Activated naive CD8-positive, alpha-beta T cell (primary cell): ENCODE measurements around the gene HMX1.

Experiments used
- H3K27ac Mint-ChIP-seq: one replicate; pipeline ENCODE4 v1.8.0; 2021; ENCODE audit warnings: mixed read lengths
- H3K27me3 Mint-ChIP-seq: one replicate; pipeline ENCODE4 v1.8.0; 2021; ENCODE audit warnings: mixed read lengths
- H3K36me3 Mint-ChIP-seq: one replicate; pipeline ENCODE4 v1.8.0; 2021; ENCODE audit warnings: mixed read lengths
- H3K4me1 Mint-ChIP-seq: one replicate; pipeline ENCODE4 v1.8.0; 2021; ENCODE audit warnings: low read depth, mixed read lengths
- H3K4me3 Mint-ChIP-seq: one replicate; pipeline ENCODE4 v1.8.0; 2021; ENCODE audit warnings: mild to moderate bottlenecking, mixed read lengths
- H3K9me3 Mint-ChIP-seq: one replicate; pipeline ENCODE4 v1.8.0; 2021; ENCODE audit warnings: low read depth, mixed read lengths

HMX1 gene

DNA sequence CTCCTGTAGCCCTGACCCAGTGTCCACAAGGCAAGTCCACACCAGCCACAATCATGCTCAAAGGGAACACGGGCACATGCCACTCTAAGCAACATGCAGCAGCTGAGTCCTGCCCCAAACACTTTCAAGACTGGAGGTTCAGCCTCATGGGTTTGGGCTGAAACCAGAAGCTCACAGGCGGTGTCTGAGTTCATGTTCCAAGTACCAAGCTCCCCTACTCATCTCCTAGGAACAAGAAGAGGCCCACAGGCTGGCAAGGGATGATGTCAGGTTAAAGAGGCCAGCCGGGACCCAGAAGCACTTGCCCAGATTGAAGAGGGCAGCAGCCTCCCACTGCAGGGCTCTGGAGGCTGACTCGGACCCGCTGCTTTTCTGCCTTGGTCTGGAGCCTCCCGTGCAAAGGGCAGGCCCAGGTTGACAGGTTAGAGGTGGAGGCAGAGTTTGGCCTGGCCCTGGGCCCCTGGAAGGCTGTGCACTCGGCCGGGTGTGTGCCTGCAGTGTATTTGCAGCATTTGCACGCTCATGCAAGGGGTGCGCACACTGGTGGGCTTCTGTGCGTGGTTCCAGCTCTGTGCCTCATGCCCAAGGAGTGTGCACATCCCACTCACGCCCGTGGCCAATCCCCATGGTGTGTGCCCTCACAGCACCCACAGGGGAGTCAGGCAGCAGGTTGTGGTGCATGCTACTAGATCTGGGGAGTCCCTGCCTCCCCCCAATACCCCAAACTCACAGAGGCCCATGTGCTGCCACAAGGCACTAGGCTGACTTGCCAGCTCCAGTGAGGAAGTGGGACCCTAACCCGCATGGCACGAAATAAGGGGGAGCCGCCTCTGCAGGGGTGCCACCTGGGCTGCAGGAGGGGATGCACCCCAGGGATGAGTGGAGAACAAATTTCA, 2.4 kb downstream of the HMX1 start:
- Mint-ChIP-seq H3K27me3 (peaks cover 31% of the 10 kb centered on the region), H3K27ac (no peak overlapping the region), H3K9me3 (no peaks in the 10 kb centered on the region), H3K36me3 (no peaks in the 10 kb centered on the region), H3K4me1 (peaks cover 7% of the 10 kb centered on the region), H3K4me3 (no peak overlapping the region)

DNA sequence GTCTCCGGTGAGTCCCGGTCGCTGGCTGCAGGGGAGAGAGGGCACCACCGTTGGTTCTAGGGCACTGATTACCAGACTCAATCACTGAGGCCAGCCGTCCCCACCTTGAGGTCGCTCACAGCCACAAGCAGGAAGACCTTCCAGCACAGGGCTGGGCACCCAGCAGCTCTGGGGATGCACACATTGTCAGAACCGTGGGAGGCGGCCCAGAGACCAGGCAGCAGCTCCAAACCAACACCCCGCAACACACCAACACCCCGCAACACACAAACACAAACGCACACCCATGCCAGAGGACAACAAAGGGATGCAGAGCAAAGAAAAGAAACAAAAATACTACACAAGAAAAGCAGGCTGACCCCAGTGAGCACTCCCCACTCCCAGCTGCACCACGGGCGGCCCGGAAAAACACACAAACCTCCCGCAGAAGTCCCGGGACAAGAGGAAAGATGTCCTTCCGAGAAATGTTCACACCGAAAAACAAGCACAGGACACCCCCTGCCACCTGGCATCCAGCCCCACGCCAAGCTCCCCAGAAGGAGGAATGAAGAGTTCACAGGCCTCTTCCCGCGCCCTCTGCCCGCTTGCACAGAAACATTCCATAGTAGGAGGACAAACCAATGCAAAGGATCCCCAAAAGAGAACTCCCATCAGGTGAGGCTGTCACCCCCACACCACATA, 3.2 kb downstream of the HMX1 start:
- Mint-ChIP-seq H3K4me3 (no peak overlapping the region), H3K4me1 (peaks cover 7% of the 10 kb centered on the region), H3K27me3 (peaks cover 34% of the 10 kb centered on the region), H3K36me3 (no peaks in the 10 kb centered on the region), H3K27ac (no peak overlapping the region), H3K9me3 (no peaks in the 10 kb centered on the region)

DNA sequence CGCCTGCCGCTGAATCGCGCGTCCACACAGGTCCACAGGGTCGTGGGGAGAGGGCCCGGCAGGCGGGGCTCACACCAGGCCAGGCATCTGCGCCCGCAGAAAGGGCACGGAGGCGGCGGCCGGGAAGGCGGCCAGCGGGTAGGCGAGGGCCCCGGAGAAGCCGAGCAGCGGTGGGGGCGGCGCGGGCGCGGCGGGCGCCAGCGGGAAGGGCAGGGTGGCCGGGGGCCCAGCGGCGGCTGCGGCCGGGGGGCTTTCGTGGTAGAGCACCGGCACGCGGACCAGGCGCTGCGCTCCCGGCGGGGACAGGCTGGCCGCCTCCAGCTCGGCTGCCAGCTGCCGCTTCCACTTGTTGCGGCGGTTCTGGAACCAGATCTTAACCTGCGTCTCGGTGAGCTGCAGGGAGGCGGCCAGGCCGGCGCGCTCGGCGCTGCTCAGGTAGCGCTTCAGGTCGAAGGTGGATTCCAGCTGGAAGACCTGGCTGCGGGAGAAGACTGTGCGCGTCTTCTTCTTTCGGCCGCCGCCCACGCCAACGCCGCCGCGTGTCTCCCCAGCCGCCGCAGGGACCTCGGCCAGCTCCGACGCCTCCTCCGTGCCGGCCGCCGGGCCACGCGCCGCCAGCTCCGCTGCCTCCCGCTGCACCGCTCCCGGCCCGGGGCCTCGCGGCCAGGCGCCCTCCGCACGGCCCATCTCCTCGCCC, 3.9 kb downstream of the HMX1 start:
- Mint-ChIP-seq H3K36me3 (no peaks in the 10 kb centered on the region), H3K4me3 (no peak overlapping the region), H3K9me3 (no peaks in the 10 kb centered on the region), H3K27ac (no peak overlapping the region), H3K4me1 (peaks cover 7% of the 10 kb centered on the region), H3K27me3 (peaks cover 35% of the 10 kb centered on the region)

DNA sequence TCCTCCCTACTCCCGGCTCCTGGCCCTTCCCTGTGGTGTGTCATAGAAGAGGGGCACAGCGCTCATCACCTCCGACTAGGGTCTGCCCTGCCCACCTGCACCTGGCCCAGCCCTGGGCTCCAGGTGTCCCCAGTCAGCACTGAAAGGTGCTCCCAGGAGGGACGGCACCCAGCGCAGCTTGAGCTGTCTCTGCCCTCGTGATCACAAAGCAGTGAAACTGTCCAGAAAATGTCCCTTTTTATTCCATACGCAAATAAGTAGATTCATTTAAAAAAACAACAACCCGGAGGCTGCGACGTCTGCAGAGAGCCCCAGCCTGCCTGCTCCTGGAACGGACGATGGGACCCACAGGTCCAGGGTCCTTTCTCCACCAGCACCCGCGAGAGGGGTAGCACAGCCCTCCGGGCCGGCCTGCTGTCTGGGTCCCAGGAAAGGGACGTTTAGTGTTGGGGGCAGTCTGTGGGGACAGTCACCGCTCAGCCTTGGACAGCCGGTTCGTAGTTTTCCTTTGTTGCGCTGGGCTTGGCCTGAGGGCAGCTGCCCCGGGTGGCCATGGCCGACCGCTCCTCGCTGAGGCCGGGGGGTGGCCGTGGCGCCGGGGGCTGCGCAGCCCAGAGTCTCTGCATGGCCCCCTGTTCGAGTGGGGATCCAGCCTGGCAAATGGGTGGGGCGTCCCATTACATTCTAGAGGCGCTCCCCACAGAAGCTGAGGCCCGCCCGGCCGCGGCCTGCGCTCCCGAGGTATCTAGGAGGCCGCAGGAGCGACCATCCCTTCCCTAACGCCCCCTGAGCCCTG, 4.6 kb downstream of the HMX1 start:
- no peaks in the 10 kb centered on the region for H3K9me3 Mint-ChIP-seq
- H3K27me3 Mint-ChIP-seq: peaks cover 34% of the 10 kb centered on the region
- no peaks in the 10 kb centered on the region for H3K36me3 Mint-ChIP-seq
- H3K27ac Mint-ChIP-seq: no peak overlapping the region
- H3K4me1 Mint-ChIP-seq: peaks cover 5% of the 10 kb centered on the region
- no peak overlapping the region for H3K4me3 Mint-ChIP-seq

DNA sequence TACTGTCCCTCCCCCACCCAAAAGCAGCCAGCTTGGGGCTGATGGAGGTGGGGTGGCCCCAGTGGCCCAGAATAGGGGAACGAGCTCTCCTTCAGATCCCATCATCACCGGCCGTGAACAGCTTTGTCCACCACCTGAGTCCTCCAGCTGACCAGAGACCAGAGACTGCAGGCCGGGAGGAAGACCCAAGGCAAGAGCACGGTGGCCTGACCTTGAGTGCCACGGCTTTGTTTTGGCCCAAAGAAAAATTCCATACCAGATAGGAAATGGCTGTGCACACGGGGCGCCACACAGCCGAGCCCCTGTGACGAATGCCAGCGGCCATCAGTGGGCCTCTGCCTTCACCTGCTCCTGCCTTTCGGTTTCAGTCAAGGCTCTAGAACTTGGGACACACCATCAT, 5.2 kb downstream of the HMX1 start:
- Mint-ChIP-seq H3K36me3 (no peaks in the 10 kb centered on the region), H3K27me3 (peaks cover 34% of the 10 kb centered on the region), H3K9me3 (no peaks in the 10 kb centered on the region), H3K4me1 (peaks cover 5% of the 10 kb centered on the region), H3K27ac (no peak overlapping the region), H3K4me3 (no peak overlapping the region)

DNA sequence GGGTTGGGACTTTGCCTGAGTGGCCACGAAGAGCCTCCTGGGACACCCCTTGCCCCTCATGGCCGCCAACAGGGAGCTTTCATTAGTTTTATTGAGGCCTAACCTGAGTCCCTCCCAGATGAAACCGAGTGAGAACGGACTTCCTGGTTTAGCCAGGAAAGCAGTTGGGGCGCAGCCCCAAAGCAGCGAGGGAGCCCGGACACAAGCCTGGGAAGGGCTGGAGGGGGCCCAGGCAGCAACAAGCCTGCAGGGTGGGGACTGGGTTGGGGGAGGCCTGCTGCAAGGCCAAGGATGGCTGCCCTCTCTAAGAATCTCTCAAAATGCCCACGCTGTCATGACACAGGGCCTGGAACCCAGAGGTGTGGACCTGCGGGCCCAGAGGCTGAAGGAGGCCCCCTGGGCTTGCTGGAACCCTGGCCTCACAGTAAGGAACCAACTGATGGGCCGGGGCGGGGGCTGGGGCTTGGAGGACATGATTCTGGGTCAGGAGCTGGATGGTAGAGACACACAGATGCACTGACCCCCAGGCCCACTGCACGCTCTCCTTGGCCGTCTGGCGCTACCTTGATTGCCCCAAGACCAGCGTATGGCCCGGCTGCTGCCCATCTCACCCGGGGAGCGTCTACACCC, 5.8 kb downstream of the HMX1 start:
- no peaks in the 10 kb centered on the region for H3K36me3 Mint-ChIP-seq
- H3K27ac Mint-ChIP-seq: no peak overlapping the region
- H3K4me1 Mint-ChIP-seq: peaks cover 5% of the 10 kb centered on the region
- H3K27me3 Mint-ChIP-seq: peaks cover 33% of the 10 kb centered on the region
- H3K9me3 Mint-ChIP-seq: no peaks in the 10 kb centered on the region
- H3K4me3 Mint-ChIP-seq: no peak overlapping the region

DNA sequence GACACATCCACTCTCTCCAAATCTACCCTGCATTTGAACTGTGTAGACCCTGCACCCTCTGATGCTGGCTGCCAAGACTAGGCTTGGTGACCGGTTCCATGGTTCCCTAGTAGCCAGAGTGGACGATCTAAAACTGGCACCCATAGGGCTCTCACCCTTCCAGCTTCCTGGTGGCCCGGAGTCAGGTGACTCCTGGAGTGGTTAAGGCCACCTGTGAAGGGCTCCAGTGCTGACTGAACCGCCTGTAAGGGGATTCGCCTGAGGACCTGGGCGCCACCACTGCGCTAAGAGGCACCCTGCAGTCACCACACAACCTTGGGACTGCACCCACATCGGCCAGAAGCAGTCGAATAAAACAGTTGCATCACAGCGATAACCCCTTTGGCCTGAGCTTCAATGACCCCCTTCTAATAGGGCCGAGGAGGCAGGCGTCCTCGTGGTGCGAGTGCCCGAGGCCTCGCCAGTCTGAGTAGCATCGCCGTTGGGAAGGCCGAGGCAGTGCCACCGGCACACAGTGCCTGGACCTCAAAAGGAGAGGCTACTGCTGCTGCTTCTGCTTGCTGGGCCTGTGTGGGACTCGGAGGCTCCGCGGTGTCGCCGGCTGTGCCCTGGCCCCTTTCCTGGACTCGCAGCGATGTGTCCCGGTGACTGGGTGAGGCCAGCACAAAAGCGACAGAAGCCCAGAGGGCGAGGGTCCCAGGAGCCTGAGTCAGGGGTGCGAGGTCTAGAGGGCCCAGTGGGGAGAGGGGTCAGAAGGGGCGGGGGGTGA, 6.5 kb downstream of the HMX1 start:
- Mint-ChIP-seq H3K27me3 (peaks cover 32% of the 10 kb centered on the region), H3K27ac (no peak overlapping the region), H3K9me3 (no peaks in the 10 kb centered on the region), H3K4me3 (no peak overlapping the region), H3K4me1 (peaks cover 5% of the 10 kb centered on the region), H3K36me3 (no peaks in the 10 kb centered on the region)

DNA sequence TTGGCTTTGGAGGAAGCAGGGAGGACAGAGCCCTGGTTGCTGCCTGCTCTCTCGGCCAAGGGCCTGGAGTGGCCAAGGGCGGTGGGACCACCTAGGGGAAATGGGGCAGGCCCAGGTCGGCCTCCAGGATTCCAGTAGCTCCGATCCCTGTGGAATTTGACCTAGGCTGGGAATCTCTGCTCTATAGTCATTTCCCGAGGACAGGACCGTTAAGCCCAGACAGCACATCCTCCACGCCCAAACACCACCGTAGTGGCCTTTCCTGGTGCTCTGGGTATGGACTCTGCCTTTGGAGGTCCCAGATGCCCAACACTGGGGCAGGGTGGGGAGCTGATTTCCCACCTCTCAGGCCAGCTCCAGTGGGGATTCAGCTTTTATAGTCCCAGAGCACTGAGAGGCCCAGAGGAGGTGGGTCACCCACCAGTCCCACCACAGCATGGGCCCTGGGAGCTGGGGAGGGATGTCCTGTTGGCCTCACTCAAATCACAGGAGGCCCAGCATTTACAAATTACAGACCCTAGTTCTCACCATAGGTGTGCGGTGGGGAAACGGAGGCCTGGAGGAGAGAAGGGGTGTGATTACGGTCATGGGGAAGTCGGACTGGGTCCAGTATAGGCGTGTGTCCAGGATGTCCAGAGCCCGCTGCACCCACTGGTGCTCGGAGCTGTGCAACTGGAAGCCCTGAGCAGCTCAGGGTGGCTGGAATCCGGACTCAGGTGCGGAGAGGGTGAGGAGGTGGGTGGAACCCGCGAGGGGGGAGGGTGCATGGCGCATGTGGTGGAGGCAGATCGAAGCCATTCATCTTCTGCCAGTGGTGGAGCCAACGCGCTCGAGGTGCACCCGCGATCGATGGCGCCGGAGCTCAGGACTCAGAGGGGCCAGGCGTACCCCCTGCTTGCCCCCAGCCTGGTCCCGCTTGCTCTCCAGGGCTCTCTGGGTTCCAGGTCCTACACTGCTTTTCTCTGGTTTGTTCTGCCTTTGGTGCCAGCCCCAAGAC, 7.7 kb downstream of the HMX1 start:
- no peaks in the 10 kb centered on the region for H3K9me3 Mint-ChIP-seq
- no peak overlapping the region for H3K27ac Mint-ChIP-seq
- H3K36me3 Mint-ChIP-seq: no peaks in the 10 kb centered on the region
- H3K4me3 Mint-ChIP-seq: no peak overlapping the region
- H3K27me3 Mint-ChIP-seq: peaks cover 27% of the 10 kb centered on the region
- H3K4me1 Mint-ChIP-seq: peaks cover 7% of the 10 kb centered on the region

DNA sequence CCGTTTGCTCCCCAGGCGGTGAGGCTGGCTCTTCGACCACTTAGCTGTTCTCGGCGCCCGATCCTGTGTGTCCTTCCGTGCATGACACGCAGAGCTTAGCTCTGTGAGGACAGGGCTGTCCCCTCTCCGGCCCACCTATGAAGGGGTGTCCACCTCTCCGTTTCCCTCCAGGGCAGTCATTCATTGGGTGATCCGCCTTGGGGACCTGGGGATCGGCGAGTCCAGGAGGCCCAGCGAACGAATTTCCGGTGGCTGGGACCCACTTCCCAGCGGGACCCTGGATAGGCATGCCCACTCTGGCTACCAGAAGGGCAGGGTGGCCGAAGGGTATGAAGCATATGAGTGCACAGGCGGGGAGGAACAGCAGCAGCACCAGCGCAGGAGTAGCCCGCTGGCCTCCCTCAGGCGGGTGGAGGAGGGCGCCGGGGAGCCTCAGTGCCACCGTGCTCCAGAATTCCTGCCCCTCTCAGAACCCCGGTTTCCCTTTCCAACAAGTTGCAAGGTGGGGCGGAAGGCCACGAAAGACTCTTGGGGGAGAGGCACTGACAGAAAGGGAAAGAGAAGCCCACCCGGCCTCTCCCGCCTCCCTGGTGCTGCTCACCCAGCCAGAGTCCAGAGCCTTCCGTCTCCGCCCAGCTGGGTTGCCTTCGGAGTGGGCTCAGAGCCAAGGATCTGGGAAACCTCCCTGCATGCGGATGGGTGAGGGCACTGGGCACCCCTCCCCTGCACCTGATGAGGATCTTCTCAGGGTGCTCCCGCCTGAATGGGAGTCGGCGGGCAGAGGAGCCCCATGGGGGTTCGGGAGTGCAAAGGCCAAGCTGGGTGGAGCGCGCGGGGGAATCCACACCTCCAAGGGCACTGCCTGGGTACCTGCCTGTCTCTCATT, 8.6 kb downstream of the HMX1 start:
- no peaks in the 10 kb centered on the region for H3K36me3 Mint-ChIP-seq
- no peaks in the 10 kb centered on the region for H3K9me3 Mint-ChIP-seq
- H3K27me3 Mint-ChIP-seq: peaks cover 20% of the 10 kb centered on the region
- no peak overlapping the region for H3K27ac Mint-ChIP-seq
- H3K4me1 Mint-ChIP-seq: peaks cover 7% of the 10 kb centered on the region
- H3K4me3 Mint-ChIP-seq: no peak overlapping the region

DNA sequence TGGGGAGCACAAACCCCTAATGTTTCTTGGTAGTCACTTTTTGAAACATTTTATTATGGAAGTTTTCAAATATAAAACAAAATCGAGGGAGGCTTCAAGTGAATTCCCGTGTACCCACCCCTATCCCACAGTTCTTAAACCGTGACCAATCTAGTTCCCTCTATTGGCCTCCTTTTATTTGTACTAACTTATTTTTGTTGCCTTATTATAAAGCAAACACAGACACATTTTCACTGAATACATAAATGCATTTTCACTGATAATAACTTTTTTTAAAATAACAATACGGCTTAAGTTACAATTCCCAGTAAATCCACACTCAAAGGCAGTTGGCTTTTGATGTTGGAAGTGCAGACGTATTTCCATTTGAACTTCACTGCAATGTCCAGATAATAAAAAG, 9.3 kb downstream of the HMX1 start:
- Mint-ChIP-seq H3K36me3 (no peaks in the 10 kb centered on the region), H3K4me1 (peaks cover 7% of the 10 kb centered on the region), H3K27me3 (peaks cover 20% of the 10 kb centered on the region), H3K9me3 (no peaks in the 10 kb centered on the region), H3K27ac (no peak overlapping the region), H3K4me3 (no peak overlapping the region)

DNA sequence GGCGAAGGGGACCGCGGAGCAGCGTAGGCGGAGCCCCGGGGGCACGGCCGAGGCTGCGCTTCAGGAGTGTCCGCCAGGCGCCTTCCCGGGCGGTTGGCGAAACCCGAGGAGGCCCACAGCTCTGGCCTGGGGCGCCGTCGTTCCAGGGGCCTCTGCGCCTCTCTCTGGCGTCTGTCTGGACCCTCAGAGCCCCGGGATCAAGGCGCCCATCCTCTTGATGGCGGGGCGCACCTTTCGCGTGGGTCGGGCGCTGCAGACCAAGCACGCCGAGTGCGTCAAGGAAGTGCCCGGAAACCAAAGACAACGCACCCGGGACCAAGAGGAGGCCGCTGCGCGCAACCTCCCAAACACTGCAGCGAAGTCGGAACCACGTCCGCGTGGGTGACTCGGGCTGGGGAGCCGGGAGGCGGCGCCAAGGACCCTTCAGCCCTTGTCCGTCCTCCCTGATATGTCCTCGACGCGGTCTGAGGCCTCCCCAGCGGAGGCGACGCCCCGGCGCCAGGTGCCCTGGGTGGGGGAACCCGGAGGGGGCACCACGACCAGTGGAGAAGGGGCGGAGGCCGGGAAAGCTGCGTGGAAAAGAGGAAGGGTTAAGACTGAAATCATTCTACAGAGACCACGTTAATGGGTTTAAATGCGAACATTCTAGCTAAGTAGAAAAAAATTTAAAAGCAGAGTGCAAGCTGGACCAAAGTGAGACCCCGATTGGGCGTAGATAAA, 9.9 kb downstream of the HMX1 start:
- Mint-ChIP-seq H3K9me3 (no peaks in the 10 kb centered on the region), H3K27ac (no peak overlapping the region), H3K27me3 (peaks cover 18% of the 10 kb centered on the region), H3K4me1 (peaks cover 6% of the 10 kb centered on the region), H3K4me3 (no peak overlapping the region), H3K36me3 (no peaks in the 10 kb centered on the region)
